Heart left ventricle (tissue), 13 donors: ENCODE measurements around the gene S100A1.

ENCODE experiments used
- CTCF ChIP-seq, 12 donors: fragments of 200-600 bp; sonication (generic) in 4 of 12; IDR thresholded peaks; one replicate each; pipeline versions ENCODE4 v1.5.0 to v1.8.0; 2018 to 2022; ENCODE audit warnings: antibody characterized with exemption in 12 of 12, mild to moderate bottlenecking in 5 of 12
- POLR2A ChIP-seq, 2 donors: fragments of 450-650 bp; IDR thresholded peaks; one replicate each; pipeline ENCODE4 v1.6.1; 2017; ENCODE audit warnings: antibody characterized with exemption in 2 of 2, mild to moderate bottlenecking in 2 of 2, moderate library complexity in 2 of 2
- donor health status: ischemic (EF 13 %, LVEDD 7.1; RV severe dilation, severe dysfunction).
- donor health status: DM: no; HTN: yes; CAD: no.
- donor health status: DM: no; HTN: no; CAD: no.
- donor health status: ischemic (EF 25% LVEDD 6.9; RV normal size, moderate dysfunction).
- donor health status: ischemic (EF 25% LVEDD 5.7; RV mildly dilated, moderate dysfunction).
- donor health status: ischemic (EF 35%, LVEDD 5.7; RV mildly dilated, moderate dysfunction).
- donor health status: nonischemic (EF 11% LVEDD 7.7; RV severe dilation, severe dysfunction).
- donor health status: DM: yes; HTN: yes; CAD: no.
- donor health status: PGD.
- donor health status: ischemic (EF 29% LVEDD 5.4; RV normal size, mild dysfunction).
- donor health status: nonischemic (EF 23%, LVEDD 6.1; RV moderate dilation, normal function).

GRCh38 chr1:153607381-153607780 lies 20.9 kb upstream of the S100A1 start:
- TF ChIP-seq CTCF (IDR thresholded peaks at IDR 0.05) = no peak
- no peak for TF ChIP-seq POLR2A (IDR thresholded peaks at IDR 0.05)
